ENCODE results near the gene PARD3B. TPM values are rescaled to one million over a fixed set of nuclear protein-coding genes. Genes with fewer than 3 reads are reported as not detected.

Gene PARD3B
- total and polyA plus RNA-seq, 2 of the 8 experiments (the other 6 are each of a cell fraction or from before 2014, with no cell fraction given) = 1.2 to 5.7 TPM

DNA sequence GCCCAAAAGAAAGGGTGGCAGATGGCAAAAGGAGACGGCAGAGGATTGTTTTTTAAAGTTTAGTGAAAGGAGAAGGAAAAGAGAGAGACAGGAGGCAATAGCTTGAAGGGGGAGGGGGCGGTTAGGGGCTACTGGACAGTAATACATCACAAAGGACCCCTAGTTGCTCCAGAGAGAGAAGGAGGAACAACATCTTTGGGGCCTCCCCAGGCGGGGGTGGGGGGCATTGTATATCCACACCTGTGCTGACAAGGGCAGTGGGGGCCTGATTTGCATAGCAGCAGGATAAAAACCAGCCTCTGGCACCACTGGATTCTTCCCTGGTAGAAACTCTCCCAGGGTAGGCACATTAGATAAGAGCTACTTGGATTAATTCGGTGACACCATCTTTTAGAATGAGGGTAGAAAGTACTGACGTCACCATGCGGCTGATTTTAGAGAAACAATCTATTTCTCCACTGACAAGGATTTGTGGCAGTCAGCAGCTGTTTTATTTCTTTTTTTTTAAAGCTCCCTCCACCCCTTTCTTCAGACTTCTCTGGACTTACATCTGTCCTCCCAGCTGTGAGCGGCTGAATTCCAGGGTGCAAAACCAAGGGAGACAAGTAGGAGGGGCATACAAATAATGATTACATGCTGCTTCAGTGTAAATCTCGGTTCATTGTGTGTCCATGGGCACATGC, 937.3 kb downstream of the PARD3B start:
- peak overlapping the region; percentile 82; the same call in 1 of the 2 replicates for H2AK5ac ChIP-seq (ENCODE audit: low read depth, low read length)
- H2BK5ac ChIP-seq (ENCODE audit: low read depth, low read length) = peak overlapping the region; percentile 94
- H3K4ac ChIP-seq (replicated peaks; ENCODE audit: insufficient read length, low read depth, low read length) = peak overlapping the region; percentile 87
- H2BK15ac ChIP-seq (ENCODE audit: low read length) = no peak overlapping the region
- H3K27me3 ChIP-seq (replicated peaks in 1 of 4; ENCODE audit: control insufficient read depth in 3 of 4, extremely low read depth in 1 of 4, insufficient read depth in 3 of 4, low read length in 3 of 4) = no peaks in the 10 kb centered on the region
- peak; percentile 56 to 74 for DNase-seq (ENCODE audit: low read depth in 1 of 2, low spot score in 2 of 2)
- H3K36me3 ChIP-seq (ENCODE audit: control insufficient read depth in 2 of 4, insufficient read depth in 4 of 4, low read length in 3 of 4) = no peaks in the 10 kb centered on the region
- peaks cover 11 to 32% (median 20%) of the 10 kb centered on the region in 4 experiments for H3K4me1 ChIP-seq (replicated peaks in 1 of 4; ENCODE audit: control insufficient read depth in 3 of 4, insufficient read depth in 4 of 4, low read length in 3 of 4)
- no peak overlapping the region for H4K8ac ChIP-seq (ENCODE audit: extremely low read depth, insufficient read depth, low read length)
- H3K14ac ChIP-seq (ENCODE audit: insufficient read length) = no peak overlapping the region
- no peaks in the 10 kb centered on the region for H3K23me2 ChIP-seq (ENCODE audit: low read depth, low read length)
- peak overlapping the region in 1 of 4 experiments; percentile 38; a peak in 2 of 8 replicates for H3K4me3 ChIP-seq (ENCODE audit: extremely low read depth in 1 of 4, insufficient read depth in 2 of 4, low read depth in 3 of 4, low read length in 4 of 4)
- peak overlapping the region; percentile 86; the same call in 1 of the 2 replicates for H2BK20ac ChIP-seq (ENCODE audit: low read length)
- no peaks in the 10 kb centered on the region for H4K20me1 ChIP-seq (replicated peaks in 1 of 2; ENCODE audit: control insufficient read depth in 1 of 2, insufficient read depth in 2 of 2, low read length in 2 of 2)
- H2BK120ac ChIP-seq (replicated peaks; ENCODE audit: low read depth, low read length) = peak overlapping the region; percentile 99
- peak overlapping the region; percentile 73 for H4K5ac ChIP-seq (ENCODE audit: insufficient read length, low read depth, low read length)
- H3K56ac ChIP-seq (replicated peaks; ENCODE audit: insufficient read length, low read depth, low read length) = no peak overlapping the region
- peak; percentile 92 for FAIRE-seq
- H2AFZ ChIP-seq (ENCODE audit: low read length) = no peak overlapping the region
- H3K23ac ChIP-seq (ENCODE audit: insufficient read length) = no peak overlapping the region
- H3K9me3 ChIP-seq (ENCODE audit: insufficient read depth in 2 of 2, low read depth in 1 of 2, low read length in 1 of 2) = no peaks in the 10 kb centered on the region
- POLR2A ChIA-PET (ENCODE audit: partially characterized antibody) = interaction anchor here (1.0 to 1.5 kb wide), 2 partner anchors 16 to 58 kb away, joined by 4 to 6 read pairs; no protein-coding TSS in a partner anchor
- H3K27ac ChIP-seq (ENCODE audit: low read depth, low read length) = peak overlapping the region; percentile 83; the same call in 1 of the 2 replicates
- CTCF ChIA-PET (ENCODE audit: partially characterized antibody) = interaction anchor here (0.7 to 3.0 kb wide), 11 partner anchors 8 to 196 kb away, joined by 3 to 12 read pairs (median 4); no protein-coding TSS in a partner anchor
- no peaks in the 10 kb centered on the region for H3K79me2 ChIP-seq (ENCODE audit: control insufficient read depth in 1 of 2, insufficient read depth in 2 of 2, low read length in 2 of 2)
- peak overlapping the region in 1 of 4 experiments; percentile 46; a peak in 2 of 7 replicates for H3K9ac ChIP-seq (replicated peaks in 1 of 4; ENCODE audit: extremely low read depth in 1 of 4, low read depth in 3 of 4, low read length in 3 of 4)
- H3K4me2 ChIP-seq (ENCODE audit: insufficient read depth in 1 of 2, low read depth in 2 of 2, low read length in 2 of 2) = peak overlapping the region; percentile 50 to 71
- peak overlapping the region; percentile 98 for H4K91ac ChIP-seq (replicated peaks; ENCODE audit: insufficient read length, low read length)
- H3K79me1 ChIP-seq (ENCODE audit: low read depth, low read length) = no peaks in the 10 kb centered on the region
- whole genome bisulfite sequencing, 2 experiments (ENCODE audit: extremely low coverage in 1 of 2, insufficient coverage in 1 of 2, insufficient read length in 1 of 2, insufficient replicate concordance in 2 of 2, low coverage in 1 of 2, low lambda C conversion rate in 2 of 2, missing lambda C conversion rate in 1 of 2) = 20% methylated on average over 8 of the region's 8 CpGs; no CpG with 5 or more reads in 1 of the 2 experiments
- peak overlapping the region; percentile 60 for H2BK12ac ChIP-seq (ENCODE audit: low read depth, low read length)
- H3K18ac ChIP-seq (ENCODE audit: extremely low read depth, low read length) = peak overlapping the region; percentile 94
- TF ChIP-seq FOSL1 (IDR thresholded peaks at IDR 0.05; ENCODE audit: insufficient read depth, low read depth, low read length) (no peak), TAF7 (optimal IDR thresholded peaks at IDR 0.05; ENCODE audit: borderline replicate concordance, low read depth, low read length) (no peak), KDM1A (IDR thresholded peaks at IDR 0.05; ENCODE audit: borderline replicate concordance, low read length) (no peak), TCF12 (IDR thresholded peaks at IDR 0.05; ENCODE audit: low read depth, low read length) (peak; percentile 100), SAP30 (IDR thresholded peaks at IDR 0.05; ENCODE audit: insufficient read depth, insufficient replicate concordance, low read length) (no peak), EP300 (IDR thresholded peaks at IDR 0.05; ENCODE audit: borderline replicate concordance in 1 of 2, low read depth in 2 of 2, low read length in 2 of 2) (peak in 1 of 2 experiments; percentile 96; a peak in 1 of 3 replicates), EZH2 (IDR thresholded peaks at IDR 0.05; ENCODE audit: low read depth, low read length, severe bottlenecking) (peak; percentile 34), ASH2L (IDR thresholded peaks at IDR 0.05; ENCODE audit: low read length) (peak; percentile 53), CBX8 (IDR thresholded peaks at IDR 0.05; ENCODE audit: borderline replicate concordance, low read depth, low read length) (no peak), TAF1 (IDR thresholded peaks at IDR 0.05; ENCODE audit: low read depth, low read length) (no peak), JUN (IDR thresholded peaks at IDR 0.05; ENCODE audit: low read depth, low read length) (no peak)

Data from H1 (cell line).